Mesothelial cell of epicardium (in vitro differentiated cells): ENCODE results near the gene FEM1B. TPM values are rescaled to one million over a fixed set of nuclear protein-coding genes. Genes with fewer than 3 reads are reported as not detected.

Experiments
- DNase-seq, 2 experiments: peaks; one replicate each; pipeline ENCODE4 v3.0.0; 2021; ENCODE audit warnings: low spot score in 2 of 2; ENCODE audit not compliant: unreplicated experiment in 2 of 2
- H3K27ac Mint-ChIP-seq: 2 replicates; pipeline ENCODE4 v1.8.0; 2021; ENCODE audit warnings: mixed read lengths
- H3K27me3 Mint-ChIP-seq: 2 replicates; pipeline ENCODE4 v1.8.0; 2021; ENCODE audit warnings: low read depth, mixed read lengths
- H3K36me3 Mint-ChIP-seq: 2 replicates; pipeline ENCODE4 v1.8.0; 2021; ENCODE audit warnings: mixed read lengths
- H3K4me1 Mint-ChIP-seq: 2 replicates; pipeline ENCODE4 v1.8.0; 2021; ENCODE audit warnings: mixed read lengths
- H3K4me3 Mint-ChIP-seq: 2 replicates; pipeline ENCODE4 v1.8.0; 2021; ENCODE audit warnings: mild to moderate bottlenecking, moderate library complexity, mixed read lengths
- H3K9me3 Mint-ChIP-seq: 2 replicates; pipeline ENCODE4 v1.8.0; 2021; ENCODE audit warnings: mixed read lengths
- CTCF ChIP-seq: fragments of 200-600 bp; sonication (generic); IDR thresholded peaks from one replicate; pipeline ENCODE4 v1.5.0; 2021; ENCODE audit warnings: antibody characterized with exemption; ENCODE audit not compliant: unreplicated experiment
- total RNA-seq: library from RNA; stranded (reverse); gene quantifications from 3 replicates; pipeline ENCODE4 v1.2.1, GENCODE V29; 2021

Gene FEM1B
- total RNA-seq, 1 donor from 2014 or later = 54.6 TPM

- TF ChIP-seq CTCF = no peak
- H3K9me3 Mint-ChIP-seq = no peaks in the 10 kb centered on the region
- H3K36me3 Mint-ChIP-seq = no peaks in the 10 kb centered on the region
- peaks cover 34% of the 10 kb centered on the region for H3K4me1 Mint-ChIP-seq
- H3K4me3 Mint-ChIP-seq = no peak overlapping the region
- H3K27me3 Mint-ChIP-seq = no peaks in the 10 kb centered on the region
- no peak for DNase-seq
- peak overlapping the region; percentile 37 for H3K27ac Mint-ChIP-seq
Observed at GRCh38 chr15:68268405-68268804, 9.1 kb upstream of the FEM1B start.

GRCh38 chr15:68271854-68272471 lies 5.6 kb upstream of the FEM1B start:
- H3K27ac Mint-ChIP-seq = peak overlapping the region; percentile 95
- H3K36me3 Mint-ChIP-seq = no peaks in the 10 kb centered on the region
- peak in 1 of 2 experiments; percentile 51 for DNase-seq
- no peaks in the 10 kb centered on the region for H3K27me3 Mint-ChIP-seq
- no peaks in the 10 kb centered on the region for H3K9me3 Mint-ChIP-seq
- peaks cover 44% of the 10 kb centered on the region for H3K4me1 Mint-ChIP-seq
- peak overlapping the region; percentile 46 for H3K4me3 Mint-ChIP-seq
- TF ChIP-seq CTCF = no peak

GRCh38 chr15:68272721-68273271 lies 4.7 kb upstream of the FEM1B start:
- Mint-ChIP-seq H3K4me1 (peaks cover 46% of the 10 kb centered on the region), H3K9me3 (no peaks in the 10 kb centered on the region), H3K36me3 (no peaks in the 10 kb centered on the region), H3K27me3 (no peaks in the 10 kb centered on the region), H3K4me3 (no peak overlapping the region), H3K27ac (peak overlapping the region; percentile 95)
- no peak for TF ChIP-seq CTCF
- DNase-seq = no peak

GRCh38 chr15:68274201-68274848 lies 3.2 kb upstream of the FEM1B start:
- H3K27me3 Mint-ChIP-seq = no peaks in the 10 kb centered on the region
- H3K4me3 Mint-ChIP-seq = no peak overlapping the region
- H3K4me1 Mint-ChIP-seq = peaks cover 44% of the 10 kb centered on the region
- no peaks in the 10 kb centered on the region for H3K36me3 Mint-ChIP-seq
- no peak overlapping the region for H3K27ac Mint-ChIP-seq
- DNase-seq = no peak
- no peak for TF ChIP-seq CTCF
- no peaks in the 10 kb centered on the region for H3K9me3 Mint-ChIP-seq

- no peak for DNase-seq
- H3K27me3 Mint-ChIP-seq = no peaks in the 10 kb centered on the region
- no peak overlapping the region for H3K4me3 Mint-ChIP-seq
- H3K36me3 Mint-ChIP-seq = no peaks in the 10 kb centered on the region
- TF ChIP-seq CTCF = no peak
- H3K9me3 Mint-ChIP-seq = no peaks in the 10 kb centered on the region
- H3K4me1 Mint-ChIP-seq = peaks cover 53% of the 10 kb centered on the region
- peak overlapping the region; percentile 67 for H3K27ac Mint-ChIP-seq
Observed at GRCh38 chr15:68275165-68275746, 2.3 kb upstream of the FEM1B start.
